Naive thymus-derived CD4-positive, alpha-beta T cell (primary cell): ENCODE measurements around the gene HNRNPAB. TPM values are rescaled to one million over a fixed set of nuclear protein-coding genes. Genes with fewer than 3 reads are reported as not detected.

ENCODE experiments used
- ATAC-seq: fragments of 150-1000 bp; cut with Tn5 transposase; 2 replicates; pipeline ENCODE4 v1.10.0; 2021; ENCODE audit warnings: mild to moderate bottlenecking, moderate library complexity
- CTCF ChIA-PET: fragments of 350-600 bp; sonication (Branson Sonifier 250); formaldehyde crosslinking; loops from one replicate; lab custom pipeline; 2021; ENCODE audit warnings: antibody characterized with exemption; lab: Charles Lee
- POLR2A ChIA-PET: fragments of 350-600 bp; sonication (Branson Sonifier 250); formaldehyde crosslinking; loops from one replicate; lab custom pipeline; 2021; ENCODE audit warnings: antibody characterized with exemption, inconsistent platforms; lab: Charles Lee
- DNase-seq, 9 donors: peaks; one replicate each; pipeline versions ENCODE4 v3.0.0 to v3.0.0-alpha.2; 2020 to 2022; ENCODE audit warnings: mixed read lengths in 1 of 9
- H3K27ac ChIP-seq: one replicate; pipeline ENCODE4 v1.7.0; 2013; ENCODE audit warnings: mild to moderate bottlenecking, low read depth, low read length, moderate library complexity
- H3K27me3 ChIP-seq, 2 donors: one replicate each; pipeline ENCODE4 v1.7.0; 2013; ENCODE audit warnings: low read length in 2 of 2, mild to moderate bottlenecking in 2 of 2, moderate library complexity in 2 of 2; ENCODE audit not compliant: control insufficient read depth in 2 of 2, insufficient read depth in 2 of 2
- H3K36me3 ChIP-seq, 3 experiments: 1 replicate in 2 of 3; 2 replicates in 1 of 3; pipeline ENCODE4 v1.7.0; 2013; ENCODE audit warnings: low read length in 3 of 3, mild to moderate bottlenecking in 3 of 3, moderate library complexity in 1 of 3; ENCODE audit not compliant: insufficient read depth in 3 of 3, control insufficient read depth in 2 of 3
- H3K4me1 ChIP-seq, 2 donors: one replicate each; pipeline ENCODE4 v1.7.0; 2013; ENCODE audit warnings: low read length in 2 of 2, mild to moderate bottlenecking in 2 of 2, moderate library complexity in 1 of 2; ENCODE audit not compliant: control insufficient read depth in 2 of 2, insufficient read depth in 2 of 2
- H3K4me3 ChIP-seq: 2 replicates; pipeline ENCODE4 v1.7.0; 2013; ENCODE audit warnings: mild to moderate bottlenecking, low read length
- H3K9me3 ChIP-seq, 3 experiments: 1 replicate in 2 of 3; 2 replicates in 1 of 3; pipeline ENCODE4 v1.7.0; 2013; ENCODE audit warnings: low read length in 3 of 3; ENCODE audit not compliant: control insufficient read depth in 2 of 3
- H3K27ac Mint-ChIP-seq, 9 donors: one replicate each; pipeline ENCODE4 v1.8.0; 2020 to 2022; ENCODE audit warnings: mixed read lengths in 9 of 9, mild to moderate bottlenecking in 8 of 9, moderate library complexity in 5 of 9, inconsistent platforms in 2 of 9
- H3K27me3 Mint-ChIP-seq, 5 donors: one replicate each; pipeline ENCODE4 v1.8.0; 2021 to 2022; ENCODE audit warnings: mixed read lengths in 5 of 5, mild to moderate bottlenecking in 1 of 5
- H3K36me3 Mint-ChIP-seq, 5 donors: one replicate each; pipeline ENCODE4 v1.8.0; 2020 to 2022; ENCODE audit warnings: mixed read lengths in 5 of 5, mild to moderate bottlenecking in 3 of 5, inconsistent platforms in 1 of 5
- H3K4me1 Mint-ChIP-seq, 7 donors: one replicate each; pipeline ENCODE4 v1.8.0; 2020 to 2022; ENCODE audit warnings: mixed read lengths in 7 of 7, mild to moderate bottlenecking in 3 of 7, inconsistent platforms in 1 of 7
- H3K4me3 Mint-ChIP-seq, 10 donors: one replicate each; pipeline ENCODE4 v1.8.0; 2020 to 2022; ENCODE audit warnings: mild to moderate bottlenecking in 10 of 10, mixed read lengths in 10 of 10, moderate library complexity in 6 of 10, inconsistent platforms in 2 of 10
- H3K9me3 Mint-ChIP-seq, 11 donors: one replicate each; pipeline ENCODE4 v1.8.0; 2020 to 2022; ENCODE audit warnings: mixed read lengths in 11 of 11, mild to moderate bottlenecking in 4 of 11, inconsistent platforms in 1 of 11, moderate library complexity in 1 of 11
- intact Hi-C, 2 donors: fragments of 100-400 bp; cut with micrococcal nuclease; formaldehyde crosslinking; loops; one replicate each; pipeline ENCODE4 v1.15.1; 2023
- polyA plus RNA-seq, 2 donors: library from polyadenylated mRNA; unstranded; fragments of 300-500 nt; fragmentation: Illumina TruSeq; gene quantifications; one replicate each; pipeline ENCODE4 v1.2.3, GENCODE V29; 2021
- total RNA-seq, 6 experiments: library from RNA in 5 of 6; stranded (reverse) in 5 of 6; gene quantifications; 1 replicate in 5 of 6; 2 replicates in 1 of 6; pipeline ENCODE4 v1.2.3 and lab custom pipeline; 2021 to 2026

The HNRNPAB gene
- total and polyA plus RNA-seq, 7 experiments from 2014 or later, result 40.6 to 197 (median 76.5) TPM

GRCh38 chr5:178198706-178199105 lies 5.6 kb upstream of the HNRNPAB start:
- ATAC-seq (no peak), DNase-seq (no peak)
- no peak overlapping the region for H3K4me3 ChIP-seq
- CTCF ChIA-PET, result no interaction called here
- Mint-ChIP-seq H3K9me3 (peaks cover 0 to 1% (median 0%) of the 10 kb centered on the region in 11 donors), H3K27me3 (peaks cover 0 to 14% (median 0%) of the 10 kb centered on the region in 5 donors), H3K4me1 (peaks cover 0 to 12% (median 5%) of the 10 kb centered on the region in 7 donors), H3K27ac (no peak overlapping the region), H3K36me3 (no peaks in the 10 kb centered on the region), H3K4me3 (no peak overlapping the region)
- H3K36me3 ChIP-seq, result no peaks in the 10 kb centered on the region
- intact Hi-C loops, result no loop called here
- POLR2A ChIA-PET, result no interaction called here
- H3K27me3 ChIP-seq, result peaks cover 0 to 6% of the 10 kb centered on the region in 2 donors
- no peaks in the 10 kb centered on the region for H3K9me3 ChIP-seq
- peaks cover 0 to 8% of the 10 kb centered on the region in 2 donors for H3K4me1 ChIP-seq
- no peak overlapping the region for H3K27ac ChIP-seq

- Histone ChIP-seq H3K36me3 (peaks cover 0 to 4% (median 0%) of the 10 kb centered on the region in 3 experiments), H3K4me3 (no peak overlapping the region), H3K4me1 (no peaks in the 10 kb centered on the region), H3K9me3 (no peaks in the 10 kb centered on the region), H3K27me3 (no peaks in the 10 kb centered on the region), H3K27ac (no peak overlapping the region)
- ChIA-PET CTCF (no interaction called here), POLR2A (interaction anchor here (0.6 to 0.8 kb wide), 2 partner anchors 9 to 14 kb away, joined by 3 to 5 read pairs; no protein-coding TSS in a partner anchor)
- H3K4me3 Mint-ChIP-seq, result no peak overlapping the region
- H3K27ac Mint-ChIP-seq, result no peak overlapping the region
- peaks cover 0 to 6% (median 0%) of the 10 kb centered on the region in 7 donors for H3K4me1 Mint-ChIP-seq
- no peak for ATAC-seq
- no peak for DNase-seq
- intact Hi-C loops, result loop anchor here (5.0 to 10.0 kb wide), 5 partner anchors 68 to 1835 kb away; partner anchors contain the start of genes RUFY1 (in 2 of the 2), ARL10 (in 1 of the 2), KIAA1191 (in 1 of the 2) and RMND5B (in 1 of the 2)
- H3K9me3 Mint-ChIP-seq, result peaks cover 0 to 5% (median 0%) of the 10 kb centered on the region in 11 donors
- H3K36me3 Mint-ChIP-seq, result peaks cover 0 to 4% (median 3%) of the 10 kb centered on the region in 5 donors
- H3K27me3 Mint-ChIP-seq, result peaks cover 0 to 11% (median 0%) of the 10 kb centered on the region in 5 donors
These were observed 4.5 kb upstream of the HNRNPAB start for GRCh38 chr5:178199581-178200434.

GRCh38 chr5:178201221-178201926 lies 3.0 kb upstream of the HNRNPAB start:
- DNase-seq (no peak), ATAC-seq (no peak)
- Mint-ChIP-seq H3K9me3 (peaks cover 0 to 5% (median 0%) of the 10 kb centered on the region in 11 donors), H3K36me3 (peaks cover 3 to 14% (median 6%) of the 10 kb centered on the region in 5 donors), H3K27me3 (peaks cover 0 to 4% (median 0%) of the 10 kb centered on the region in 5 donors), H3K4me1 (peaks cover 6 to 14% (median 9%) of the 10 kb centered on the region in 7 donors), H3K27ac (no peak overlapping the region), H3K4me3 (peak overlapping the region in 3 of 10 donors; percentile 7 to 44 (median 41))
- no peaks in the 10 kb centered on the region for H3K9me3 ChIP-seq
- peaks cover 8 to 10% of the 10 kb centered on the region in 2 donors for H3K4me1 ChIP-seq
- peaks cover 0 to 4% (median 0%) of the 10 kb centered on the region in 3 experiments for H3K36me3 ChIP-seq
- H3K27ac ChIP-seq, result no peak overlapping the region
- H3K4me3 ChIP-seq, result no peak overlapping the region
- intact Hi-C loops, result loop anchor here (5.0 to 10.0 kb wide), 5 partner anchors 69 to 1837 kb away; partner anchors contain the start of genes RUFY1 (in 2 of the 2), ARL10 (in 1 of the 2), KIAA1191 (in 1 of the 2) and RMND5B (in 1 of the 2)
- CTCF ChIA-PET, result no interaction called here
- POLR2A ChIA-PET, result interaction anchor here (1.1 kb wide), 1 partner anchor 8 kb away, joined by 3 read pairs; no protein-coding TSS in a partner anchor
- H3K27me3 ChIP-seq, result no peaks in the 10 kb centered on the region

DNA sequence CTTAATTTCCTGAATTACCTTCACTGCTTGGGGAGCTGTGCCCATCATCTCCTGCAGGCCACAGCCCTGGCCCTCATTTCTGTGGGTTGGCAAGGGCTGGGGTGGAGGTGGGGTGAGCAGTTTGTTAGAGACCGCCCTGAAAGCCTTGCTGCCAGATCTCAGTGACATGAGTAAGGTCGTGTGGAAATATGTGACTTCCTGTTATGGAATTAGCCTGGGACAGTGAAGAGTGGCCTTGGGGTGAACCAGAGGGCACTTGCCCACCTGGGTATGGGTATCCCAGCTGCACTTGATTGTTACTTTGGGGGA lies 2.5 kb upstream of the HNRNPAB start:
- Mint-ChIP-seq H3K27ac (peak overlapping the region in 2 of 9 donors; percentile 12 to 31), H3K36me3 (peaks cover 3 to 17% (median 10%) of the 10 kb centered on the region in 5 donors), H3K4me1 (peaks cover 11 to 19% (median 14%) of the 10 kb centered on the region in 7 donors), H3K4me3 (peak overlapping the region in 7 of 10 donors; percentile 7 to 49 (median 41)), H3K9me3 (peaks cover 0 to 5% (median 0%) of the 10 kb centered on the region in 11 donors), H3K27me3 (peaks cover 0 to 2% (median 0%) of the 10 kb centered on the region in 5 donors)
- no peak for ATAC-seq
- Histone ChIP-seq H3K27me3 (no peaks in the 10 kb centered on the region), H3K4me1 (peaks cover 11 to 15% of the 10 kb centered on the region in 2 donors), H3K9me3 (no peaks in the 10 kb centered on the region), H3K36me3 (peaks cover 0 to 6% (median 4%) of the 10 kb centered on the region in 3 experiments), H3K27ac (no peak overlapping the region), H3K4me3 (no peak overlapping the region)
- intact Hi-C loops, result loop anchor here (5.0 to 10.0 kb wide), 5 partner anchors 70 to 1837 kb away; partner anchors contain the start of genes RUFY1 (in 2 of the 2), ARL10 (in 1 of the 2), KIAA1191 (in 1 of the 2) and RMND5B (in 1 of the 2)
- ChIA-PET CTCF (no interaction called here), POLR2A (interaction anchor here (1.1 kb wide), 1 partner anchor 9 kb away, joined by 3 read pairs; no protein-coding TSS in a partner anchor)
- DNase-seq, result no peak

- Histone ChIP-seq H3K9me3 (no peaks in the 10 kb centered on the region), H3K4me1 (peaks cover 11 to 21% of the 10 kb centered on the region in 2 donors), H3K4me3 (no peak overlapping the region), H3K27ac (no peak overlapping the region), H3K36me3 (peaks cover under 1 to 13% (median 9%) of the 10 kb centered on the region in 3 experiments), H3K27me3 (no peaks in the 10 kb centered on the region)
- intact Hi-C loops, result loop anchor here (5.0 to 10.0 kb wide), 5 partner anchors 70 to 1838 kb away; partner anchors contain the start of genes RUFY1 (in 2 of the 2), ARL10 (in 1 of the 2), KIAA1191 (in 1 of the 2) and RMND5B (in 1 of the 2)
- peaks cover 13 to 26% (median 21%) of the 10 kb centered on the region in 7 donors for H3K4me1 Mint-ChIP-seq
- CTCF ChIA-PET, result interaction anchor here (0.7 kb wide), 1 partner anchor 33 kb away, joined by 4 read pairs; no protein-coding TSS in a partner anchor
- H3K27ac Mint-ChIP-seq, result peak overlapping the region in 2 of 9 donors; percentile 31 to 65
- peaks cover 0 to 5% (median 0%) of the 10 kb centered on the region in 11 donors for H3K9me3 Mint-ChIP-seq
- DNase-seq, result no peak
- peaks cover 3 to 22% (median 14%) of the 10 kb centered on the region in 5 donors for H3K36me3 Mint-ChIP-seq
- peaks cover 0 to 2% (median 0%) of the 10 kb centered on the region in 5 donors for H3K27me3 Mint-ChIP-seq
- no peak for ATAC-seq
- H3K4me3 Mint-ChIP-seq, result peak overlapping the region in 9 of 10 donors; percentile 41 to 96 (median 56)
- POLR2A ChIA-PET, result interaction anchor here (1.1 kb wide), 1 partner anchor 9 kb away, joined by 3 read pairs; no protein-coding TSS in a partner anchor
These were observed 1.8 kb upstream of the HNRNPAB start for GRCh38 chr5:178202541-178202940.
